GM23248 (cell line): ENCODE results near the gene PRPS1. TPM values are rescaled to one million over a fixed set of nuclear protein-coding genes. Genes with fewer than 3 reads are reported as not detected.
A peak's percentile ranks its signal among the peaks of the same experiment; 100 is the strongest.

ENCODE experiments used
- DNase-seq: peaks from one replicate; pipeline ENCODE4 v3.0.0-alpha.2; 2015
- H2AFZ ChIP-seq: fragments of 200-600 bp; sonication (generic); 2 replicates; pipeline ENCODE4 v1.6.1; 2016; ENCODE audit warnings: antibody characterized with exemption
- H3F3A ChIP-seq: fragments of 200-600 bp; sonication (generic); 2 replicates; pipeline ENCODE4 v1.6.1; 2016; ENCODE audit warnings: mild to moderate bottlenecking, antibody characterized with exemption, mixed run types; ENCODE audit not compliant: insufficient read depth
- H3K27ac ChIP-seq: fragments of 200-600 bp; sonication (generic); 2 replicates; pipeline ENCODE4 v1.5.1; 2016; ENCODE audit warnings: mild to moderate bottlenecking
- H3K27me3 ChIP-seq: fragments of 200-600 bp; sonication (generic); replicated peaks from 2 replicates; pipeline ENCODE4 v1.6.1; 2016; ENCODE audit warnings: mild to moderate bottlenecking; ENCODE audit not compliant: insufficient read depth
- H3K36me3 ChIP-seq: fragments of 200-600 bp; sonication (generic); 2 replicates; pipeline ENCODE4 v1.6.1; 2016; ENCODE audit warnings: low read depth, mild to moderate bottlenecking
- H3K4me1 ChIP-seq: fragments of 200-600 bp; sonication (generic); 2 replicates; pipeline ENCODE4 v1.6.1; 2016; ENCODE audit warnings: mild to moderate bottlenecking; ENCODE audit not compliant: insufficient read depth
- H3K4me2 ChIP-seq: fragments of 200-600 bp; sonication (generic); one replicate; pipeline ENCODE4 v1.6.1; 2016; ENCODE audit warnings: mild to moderate bottlenecking; ENCODE audit not compliant: unreplicated experiment
- H3K4me3 ChIP-seq: fragments of 200-600 bp; sonication (generic); 2 replicates; pipeline ENCODE4 v1.5.1; 2016; ENCODE audit warnings: mild to moderate bottlenecking
- H3K79me2 ChIP-seq: fragments of 200-600 bp; sonication (generic); 2 replicates; pipeline ENCODE4 v1.6.1; 2016; ENCODE audit warnings: mild to moderate bottlenecking; ENCODE audit not compliant: insufficient read depth
- H3K9ac ChIP-seq: fragments of 200-600 bp; sonication (generic); 2 replicates; pipeline ENCODE4 v1.6.1; 2016; ENCODE audit warnings: mild to moderate bottlenecking
- H3K9me2 ChIP-seq: fragments of 200-600 bp; sonication (generic); 2 replicates; pipeline ENCODE4 v1.6.1; 2016; ENCODE audit warnings: mixed run types, mild to moderate bottlenecking, moderate library complexity; ENCODE audit not compliant: insufficient read depth
- H3K9me3 ChIP-seq: fragments of 200-600 bp; sonication (generic); one replicate; pipeline ENCODE4 v1.6.1; 2017; ENCODE audit warnings: low read depth
- H4K20me1 ChIP-seq: fragments of 200-600 bp; sonication (generic); 2 replicates; pipeline ENCODE4 v1.6.0; 2016; ENCODE audit not compliant: insufficient read depth
- EZH2 ChIP-seq: fragments of 200-600 bp; sonication (generic); IDR thresholded peaks from 2 replicates; pipeline ENCODE4 v1.6.1; 2018; ENCODE audit warnings: antibody characterized with exemption, mild to moderate bottlenecking; ENCODE audit not compliant: insufficient read depth, poor library complexity, severe bottlenecking
- EZH2phosphoT487 ChIP-seq: fragments of 200-600 bp; sonication (generic); IDR thresholded peaks from 2 replicates; pipeline ENCODE4 v1.6.1; 2018; ENCODE audit warnings: antibody characterized with exemption, moderate library complexity, mild to moderate bottlenecking, low read depth; ENCODE audit not compliant: insufficient read depth
- WGBS, 2 experiments: methylation state at CpG; one replicate each; pipeline ENCODE4 v1.1.6; 2015 to 2017; ENCODE audit warnings: low lambda C conversion rate in 2 of 2, low coverage in 1 of 2; ENCODE audit errors: missing lambda C conversion rate in 2 of 2; 5-methylcytosine and 5-hydroxymethylcytosine counted together
- in situ Hi-C: fragments of 300-500 bp; cut with MboI; formaldehyde crosslinking; loops from 2 replicates; pipeline ENCODE4 v1.15.0; 2020
- polyA plus RNA-seq: library from polyadenylated mRNA; unstranded; fragments of >200 nt; fragmentation: Nextera tagmentation; extraction: Ambion mirVana; gene quantifications from 2 replicates; pipeline ENCODE4 v1.2.1, GENCODE V29; 2016
- total RNA-seq: library from RNA; depleted of rRNA; stranded (reverse); fragments of >200 nt; shearing (Covaris generic); gene quantifications from 2 replicates; pipeline ENCODE4 v1.2.3, GENCODE V29; 2014; rRNA removed

Gene PRPS1
- total and polyA plus RNA-seq, 2 experiments from 2014 or later: 76.7 to 87.7 TPM

- Histone ChIP-seq H3K4me3 (no peak overlapping the region), H3K9ac (no peak overlapping the region), H3K9me3 (no peaks in the 10 kb centered on the region), H4K20me1 (no peaks in the 10 kb centered on the region), H3K27me3 (no peaks in the 10 kb centered on the region), H3K36me3 (no peaks in the 10 kb centered on the region), H3K4me1 (no peaks in the 10 kb centered on the region), H3K4me2 (no peak overlapping the region), H3K27ac (no peak overlapping the region), H3F3A (no peaks in the 10 kb centered on the region), H3K9me2 (no peaks in the 10 kb centered on the region), H2AFZ (no peak overlapping the region), H3K79me2 (no peaks in the 10 kb centered on the region)
- in situ Hi-C loops: no loop called here
- 71 to 81% methylated on average over 4 to 5 of the region's 5 CpGs for WGBS, 2 experiments
- no peak for DNase-seq
- TF ChIP-seq EZH2 (no peak), EZH2phosphoT487 (no peak)
Measured at GRCh38 chrX:107691024-107691448, 62.7 kb downstream of the PRPS1 start.

DNA sequence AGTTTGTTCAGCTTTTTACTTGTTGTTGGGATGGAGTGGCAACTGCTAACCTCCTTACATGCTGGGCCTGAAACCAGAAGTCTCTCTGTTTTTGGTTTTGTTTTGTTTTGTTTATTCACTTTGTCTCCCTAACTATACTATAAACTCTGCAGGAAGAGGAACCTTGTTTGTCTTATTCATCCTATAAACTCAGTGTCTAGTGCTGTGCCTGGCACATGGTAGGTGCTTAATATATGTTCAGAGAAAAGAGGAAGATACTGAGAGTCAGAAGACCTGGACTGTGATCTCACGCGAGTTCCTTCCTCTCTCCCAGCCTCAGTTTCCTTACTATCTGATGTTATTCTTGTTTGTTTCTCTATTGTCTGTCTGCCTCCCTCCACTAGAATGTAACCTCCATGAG is 71.3 kb downstream of the PRPS1 start:
- Histone ChIP-seq H3F3A (no peaks in the 10 kb centered on the region), H3K27ac (no peak overlapping the region), H3K4me1 (no peaks in the 10 kb centered on the region), H3K27me3 (no peaks in the 10 kb centered on the region), H3K9me3 (no peaks in the 10 kb centered on the region), H3K79me2 (no peaks in the 10 kb centered on the region), H3K9me2 (no peaks in the 10 kb centered on the region), H3K36me3 (no peaks in the 10 kb centered on the region), H3K9ac (no peak overlapping the region), H3K4me3 (no peak overlapping the region), H4K20me1 (no peaks in the 10 kb centered on the region), H2AFZ (no peak overlapping the region), H3K4me2 (no peak overlapping the region)
- no peak for DNase-seq
- 88 to 92% methylated on average over 2 of the region's 2 CpGs for WGBS, 2 experiments
- in situ Hi-C loops: no loop called here
- TF ChIP-seq EZH2: no peak
- TF ChIP-seq EZH2phosphoT487: no peak

GRCh38 chrX:107700317-107700774 is 72.0 kb downstream of the PRPS1 start:
- Histone ChIP-seq H4K20me1 (no peaks in the 10 kb centered on the region), H3K4me1 (no peaks in the 10 kb centered on the region), H2AFZ (peak overlapping the region; percentile 10; the same call in 1 of the 2 replicates), H3K27me3 (no peaks in the 10 kb centered on the region), H3K9me2 (no peaks in the 10 kb centered on the region), H3K9ac (no peak overlapping the region), H3K36me3 (no peaks in the 10 kb centered on the region), H3K4me3 (no peak overlapping the region), H3K79me2 (no peaks in the 10 kb centered on the region), H3K9me3 (no peaks in the 10 kb centered on the region), H3F3A (no peaks in the 10 kb centered on the region), H3K27ac (no peak overlapping the region), H3K4me2 (no peak overlapping the region)
- peak; percentile 55 for DNase-seq
- in situ Hi-C loops: no loop called here
- TF ChIP-seq EZH2: no peak
- no peak for TF ChIP-seq EZH2phosphoT487
- 4 to 7% methylated on average over 3 to 4 of the region's 4 CpGs for WGBS, 2 experiments

Other genes starting within 250 kb of the PRPS1 start
- gene FRMPD3, start 178.9 kb upstream of the PRPS1 start, total RNA-seq: not detected in 2 replicates
- gene FRMPD3, start 178.9 kb upstream of the PRPS1 start, polyA plus RNA-seq: 0.03 TPM in 1 of 2 replicates, not detected in the other
- gene TSC22D3, start 147.3 kb downstream of the PRPS1 start, total RNA-seq: 28.8 and 49.0 TPM in 2 replicates
- 34.6 and 35.9 TPM in 2 replicates for gene TSC22D3, start 147.3 kb downstream of the PRPS1 start, polyA plus RNA-seq
- not detected in 2 replicates for gene NCBP2L, start 149.2 kb downstream of the PRPS1 start, total RNA-seq
- not detected in 2 replicates for gene NCBP2L, start 149.2 kb downstream of the PRPS1 start, polyA plus RNA-seq
- gene MID2, start 197.4 kb downstream of the PRPS1 start, total RNA-seq: 8.9 and 16.1 TPM in 2 replicates
- gene MID2, start 197.4 kb downstream of the PRPS1 start, polyA plus RNA-seq: 5.4 and 5.7 TPM in 2 replicates